Common myeloid progenitor, CD34-positive (primary cell): ENCODE measurements around the gene PDGFB.

Experiments
- CTCF ChIA-PET: fragments of 350-600 bp; sonication (Branson Sonifier 250); formaldehyde crosslinking; loops from one replicate; lab custom pipeline; 2021; ENCODE audit warnings: antibody characterized with exemption; lab: Charles Lee
- POLR2A ChIA-PET: fragments of 350-600 bp; sonication (Branson Sonifier 250); formaldehyde crosslinking; loops from one replicate; lab custom pipeline; 2021; ENCODE audit warnings: antibody characterized with exemption; lab: Charles Lee
- DNase-seq, 3 donors: peaks; one replicate each; pipeline versions ENCODE4 v3.0.0 to v3.0.0-alpha.2; 2013
- H3K27ac ChIP-seq, 2 experiments: 1 replicate in 1 of 2; 2 replicates in 1 of 2; pipeline ENCODE4 v1.7.0; 2013; ENCODE audit warnings: inconsistent platforms in 2 of 2, low read length in 2 of 2, mild to moderate bottlenecking in 2 of 2, low read depth in 1 of 2, moderate library complexity in 1 of 2; ENCODE audit not compliant: severe bottlenecking in 2 of 2, insufficient read depth in 1 of 2, poor library complexity in 1 of 2
- H3K27me3 ChIP-seq, 5 experiments: replicated peaks in 2 of 5; 1 replicate in 3 of 5; 2 replicates in 2 of 5; pipeline versions ENCODE4 v1.6.1 to v1.7.0; 2013; ENCODE audit warnings: low read length in 4 of 5, mild to moderate bottlenecking in 2 of 5, moderate library complexity in 2 of 5, inconsistent platforms in 1 of 5; ENCODE audit not compliant: insufficient read depth in 5 of 5, control insufficient read depth in 4 of 5
- H3K36me3 ChIP-seq, 4 experiments: 1 replicate in 2 of 4; 2 replicates in 2 of 4; pipeline versions ENCODE4 v1.6.1 to v1.7.0; 2013; ENCODE audit warnings: low read length in 3 of 4, control low read depth in 1 of 4, mild to moderate bottlenecking in 1 of 4; ENCODE audit not compliant: control insufficient read depth in 4 of 4, insufficient read depth in 4 of 4
- H3K4me1 ChIP-seq, 4 experiments: 1 replicate in 3 of 4; 2 replicates in 1 of 4; pipeline versions ENCODE4 v1.6.1 to v1.7.1; 2013; ENCODE audit warnings: low read length in 3 of 4, mild to moderate bottlenecking in 3 of 4, control low read depth in 1 of 4, inconsistent platforms in 1 of 4, moderate library complexity in 1 of 4; ENCODE audit not compliant: control insufficient read depth in 4 of 4, insufficient read depth in 4 of 4; ENCODE audit errors: control extremely low read depth in 1 of 4
- H3K4me3 ChIP-seq, 7 experiments: 1 replicate in 4 of 7; 2 replicates in 3 of 7; pipeline versions ENCODE4 v1.5.1 to v1.7.0; 2013; ENCODE audit warnings: mild to moderate bottlenecking in 7 of 7, low read length in 6 of 7, moderate library complexity in 6 of 7, inconsistent platforms in 2 of 7, low read depth in 2 of 7, control low read depth in 1 of 7; ENCODE audit not compliant: insufficient read depth in 4 of 7, control insufficient read depth in 1 of 7; ENCODE audit errors: extremely low read depth in 1 of 7
- H3K9me3 ChIP-seq, 5 experiments: 1 replicate in 4 of 5; 2 replicates in 1 of 5; pipeline versions ENCODE4 v1.6.1 to v1.7.1; 2013; ENCODE audit warnings: low read length in 4 of 5, mild to moderate bottlenecking in 2 of 5, inconsistent platforms in 1 of 5, low read depth in 1 of 5, moderate library complexity in 1 of 5; ENCODE audit not compliant: control insufficient read depth in 4 of 5, insufficient read depth in 2 of 5; ENCODE audit errors: control extremely low read depth in 1 of 5
- WGBS: methylation state at CpG from one replicate; pipeline ENCODE4 v1.1.5; 2013; ENCODE audit not compliant: insufficient coverage; 5-methylcytosine and 5-hydroxymethylcytosine counted together

Gene PDGFB

DNA sequence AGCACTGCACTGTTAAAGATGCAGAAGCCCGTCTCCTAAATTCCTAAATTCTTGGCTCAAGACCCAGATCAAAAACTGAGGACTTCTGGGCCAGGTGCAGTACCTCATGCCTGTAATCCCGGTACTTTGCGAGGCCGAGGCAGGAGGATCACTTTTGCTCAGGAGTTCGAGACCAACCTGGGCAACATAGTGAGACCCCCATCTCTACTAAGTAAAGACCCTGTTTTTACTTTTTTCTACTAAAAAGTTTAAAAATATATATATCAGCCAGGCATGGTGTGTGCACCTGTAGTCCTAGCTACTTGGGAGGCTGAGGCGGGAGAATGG lies 29.7 kb downstream of the PDGFB start:
- POLR2A ChIA-PET, result no interaction called here
- Histone ChIP-seq H3K36me3 (no peaks in the 10 kb centered on the region), H3K27me3 (peaks cover 0 to 45% (median 18%) of the 10 kb centered on the region in 5 experiments), H3K9me3 (no peaks in the 10 kb centered on the region), H3K4me1 (peaks cover 0 to 6% (median 0%) of the 10 kb centered on the region in 4 experiments), H3K27ac (no peak overlapping the region), H3K4me3 (no peak overlapping the region)
- CTCF ChIA-PET, result interaction anchor here (0.6 to 4.2 kb wide), 13 partner anchors 9 to 104 kb away, joined by 3 to 24 read pairs (median 4); no protein-coding TSS in a partner anchor
- DNase-seq, result no peak
- whole genome bisulfite sequencing, result 80% methylated on average over 4 of the region's 6 CpGs

DNA sequence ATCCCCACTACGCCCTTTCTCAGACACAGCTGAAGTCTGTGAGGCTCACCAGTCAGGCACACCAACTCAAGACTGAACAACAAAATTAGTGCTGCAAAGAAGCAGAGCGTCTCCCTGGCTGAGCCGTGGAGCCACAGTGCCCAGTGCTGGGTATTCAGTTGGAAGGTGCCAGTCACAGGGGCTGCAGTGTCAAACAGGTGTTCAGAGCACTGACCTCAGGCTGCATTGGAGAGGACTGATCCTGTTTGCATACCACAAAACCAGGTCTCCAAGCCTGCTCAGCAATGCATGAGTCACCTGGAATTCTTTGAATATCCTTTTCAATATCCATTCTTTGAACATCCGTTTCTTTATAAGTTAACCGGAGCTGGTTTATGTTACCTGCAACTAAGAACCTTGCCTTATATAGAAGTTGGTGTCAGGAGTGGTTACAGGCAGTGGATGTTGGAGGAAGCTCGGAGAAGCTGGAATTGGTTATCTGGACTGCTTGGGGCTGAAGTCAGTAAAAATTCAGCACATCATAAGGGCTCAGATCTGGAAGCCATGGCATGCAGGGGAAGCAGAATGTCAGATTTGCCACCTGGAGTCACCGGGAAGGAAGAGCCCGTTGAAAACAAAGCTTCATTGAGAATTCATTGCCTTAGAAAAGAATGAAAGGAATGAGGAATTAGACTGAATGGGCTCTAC lies 30.3 kb downstream of the PDGFB start:
- no peaks in the 10 kb centered on the region for H3K36me3 ChIP-seq
- 68% methylated on average over 7 of the region's 8 CpGs for WGBS
- CTCF ChIA-PET, result interaction anchor here (0.6 to 4.2 kb wide), 15 partner anchors 9 to 126 kb away, joined by 3 to 24 read pairs (median 3); no protein-coding TSS in a partner anchor
- H3K4me1 ChIP-seq, result peaks cover 0 to 6% (median 0%) of the 10 kb centered on the region in 4 experiments
- H3K4me3 ChIP-seq, result no peak overlapping the region
- peaks cover 0 to 2% (median 0%) of the 10 kb centered on the region in 5 experiments for H3K9me3 ChIP-seq
- POLR2A ChIA-PET, result interaction anchor here (0.6 kb wide), 1 partner anchor 21 kb away, joined by 4 read pairs; no protein-coding TSS in a partner anchor
- no peak for DNase-seq
- H3K27ac ChIP-seq, result no peak overlapping the region
- peaks cover 0 to 46% (median 15%) of the 10 kb centered on the region in 5 experiments for H3K27me3 ChIP-seq

DNA sequence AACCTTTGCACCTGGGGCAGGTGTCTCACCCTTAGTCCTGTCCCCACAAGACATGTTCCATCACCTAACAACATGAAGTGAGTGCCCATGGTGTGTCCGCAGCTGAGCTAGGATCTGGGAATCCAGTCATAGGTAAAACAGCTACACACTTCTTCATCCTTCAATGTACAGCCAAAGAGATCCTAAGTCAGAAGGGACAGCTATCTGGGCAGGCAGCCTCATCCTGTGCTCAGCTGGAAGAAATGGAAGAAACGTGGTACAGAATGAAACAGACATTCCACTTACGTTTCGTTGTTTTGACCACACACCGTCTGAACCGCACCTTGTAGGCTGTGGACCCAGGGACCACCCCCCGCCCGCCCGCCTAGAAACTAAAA lies 30.8 kb downstream of the PDGFB start:
- ChIA-PET CTCF (interaction anchor here (0.6 to 4.2 kb wide), 10 partner anchors 10 to 125 kb away, joined by 3 to 24 read pairs (median 3); no protein-coding TSS in a partner anchor), POLR2A (interaction anchor here (0.6 kb wide), 1 partner anchor 21 kb away, joined by 4 read pairs; no protein-coding TSS in a partner anchor)
- Histone ChIP-seq H3K36me3 (no peaks in the 10 kb centered on the region), H3K27me3 (peaks cover 0 to 45% (median 14%) of the 10 kb centered on the region in 5 experiments), H3K9me3 (peaks cover 0 to 3% (median 0%) of the 10 kb centered on the region in 5 experiments), H3K27ac (no peak overlapping the region), H3K4me3 (no peak overlapping the region), H3K4me1 (peaks cover 0 to 6% (median 0%) of the 10 kb centered on the region in 4 experiments)
- 86% methylated on average over 9 of the region's 9 CpGs for WGBS
- DNase-seq, result no peak

DNA sequence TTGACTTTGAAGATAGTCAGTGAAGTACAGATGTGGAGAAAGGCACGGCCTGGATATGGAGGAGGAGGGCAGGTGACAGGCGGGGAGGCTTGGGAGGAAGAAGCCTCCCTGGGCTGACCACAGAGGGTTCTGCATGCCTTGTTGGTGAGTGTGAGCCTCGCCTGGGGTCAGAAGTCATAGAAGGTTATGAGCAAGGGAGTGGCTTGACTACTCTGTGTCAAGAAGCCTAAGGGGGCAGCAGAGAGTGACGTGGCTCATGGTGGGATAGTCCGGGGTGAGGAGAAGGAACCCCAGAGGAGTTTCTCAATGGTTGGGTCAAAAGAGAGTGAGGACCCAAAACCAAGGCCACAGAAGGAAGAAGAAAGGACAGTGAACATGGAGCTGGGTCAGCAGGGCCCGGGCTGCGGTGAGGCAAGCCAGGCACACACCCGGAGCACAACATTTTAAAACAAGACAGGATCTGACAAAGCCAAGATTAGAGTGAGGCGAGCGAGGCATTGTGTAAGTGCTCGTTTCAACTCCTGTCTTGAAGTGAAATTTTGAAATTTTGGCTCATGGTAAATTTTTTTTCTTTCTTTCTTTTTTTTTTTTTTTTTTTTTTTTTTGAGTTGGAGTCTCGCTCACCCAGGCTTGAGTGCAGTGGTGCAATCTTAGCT lies 31.9 kb downstream of the PDGFB start:
- POLR2A ChIA-PET, result no interaction called here
- WGBS, result 52% methylated on average over 5 of the region's 12 CpGs
- peaks cover 0 to 48% (median 16%) of the 10 kb centered on the region in 5 experiments for H3K27me3 ChIP-seq
- H3K9me3 ChIP-seq, result peaks cover 0 to 3% (median 0%) of the 10 kb centered on the region in 5 experiments
- no peak overlapping the region for H3K4me3 ChIP-seq
- H3K36me3 ChIP-seq, result no peaks in the 10 kb centered on the region
- DNase-seq, result no peak
- no peak overlapping the region for H3K27ac ChIP-seq
- CTCF ChIA-PET, result interaction anchor here (0.6 to 1.3 kb wide), 2 partner anchors 95 to 98 kb away, joined by 5 to 6 read pairs; no protein-coding TSS in a partner anchor
- peaks cover 0 to 6% (median 0%) of the 10 kb centered on the region in 4 experiments for H3K4me1 ChIP-seq

GRCh38 chr22:39209756-39210155 lies 35.0 kb downstream of the PDGFB start:
- ChIA-PET CTCF (interaction anchor here (1.0 kb wide), 2 partner anchors 21 to 36 kb away, joined by 3 read pairs; no protein-coding TSS in a partner anchor), POLR2A (interaction anchor here (0.6 kb wide), 1 partner anchor 331 kb away, joined by 3 read pairs; no protein-coding TSS in a partner anchor)
- no peaks in the 10 kb centered on the region for H3K36me3 ChIP-seq
- peaks cover 0 to 3% (median 0%) of the 10 kb centered on the region in 5 experiments for H3K9me3 ChIP-seq
- H3K27ac ChIP-seq, result no peak overlapping the region
- DNase-seq, result no peak
- WGBS, result 94% methylated on average over 8 of the region's 9 CpGs
- no peak overlapping the region for H3K4me3 ChIP-seq
- H3K4me1 ChIP-seq, result no peaks in the 10 kb centered on the region
- peaks cover 0 to 54% (median 18%) of the 10 kb centered on the region in 5 experiments for H3K27me3 ChIP-seq

DNA sequence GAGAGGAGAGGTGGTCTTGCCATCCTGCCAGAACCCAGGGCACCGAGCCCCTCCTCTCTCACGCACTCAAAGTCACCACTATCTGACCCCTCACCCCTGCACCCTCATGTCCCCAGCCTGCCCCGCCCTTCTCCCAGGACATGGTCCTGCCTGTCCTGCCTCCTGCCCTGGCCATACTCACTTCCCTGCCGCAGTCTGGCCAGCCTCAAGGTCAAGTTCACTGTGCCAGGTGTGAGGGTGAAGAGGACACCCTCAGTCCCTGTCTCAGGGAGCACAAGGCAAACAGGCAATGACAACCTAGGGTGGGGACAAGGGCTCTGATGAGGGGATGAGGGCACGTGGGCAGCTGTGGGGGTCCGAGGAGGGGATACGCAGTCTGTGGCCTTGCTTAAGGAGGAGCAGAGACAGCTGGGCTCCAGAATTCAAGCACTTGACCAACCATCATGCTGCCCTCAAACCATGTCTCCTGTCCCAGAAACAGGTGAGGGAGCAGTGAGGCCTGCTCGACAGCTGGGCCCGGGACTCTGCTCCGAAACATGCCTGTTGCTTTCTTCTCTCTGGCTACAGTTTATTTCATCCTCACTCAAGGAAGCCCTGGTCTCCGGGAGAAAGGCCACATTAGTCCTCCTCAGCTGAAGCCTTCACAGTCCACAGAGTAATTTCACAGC lies 36.6 kb downstream of the PDGFB start:
- ChIA-PET POLR2A (no interaction called here), CTCF (interaction anchor here (0.8 to 0.9 kb wide), 2 partner anchors 22 to 75 kb away, joined by 3 read pairs; no protein-coding TSS in a partner anchor)
- WGBS, result 87% methylated on average over 11 of the region's 11 CpGs

More for the DNA sequence above, 36.6 kb downstream of the PDGFB start:
- H3K27ac ChIP-seq, result no peak overlapping the region
- no peaks in the 10 kb centered on the region for H3K36me3 ChIP-seq
- no peak overlapping the region for H3K4me3 ChIP-seq
- peaks cover 0 to 2% (median 0%) of the 10 kb centered on the region in 4 experiments for H3K4me1 ChIP-seq
- H3K9me3 ChIP-seq, result peaks cover 0 to 3% (median 0%) of the 10 kb centered on the region in 5 experiments
- H3K27me3 ChIP-seq, result peaks cover 0 to 49% (median 18%) of the 10 kb centered on the region in 5 experiments
- no peak for DNase-seq
